TTC549 (cell line): Measurements from ENCODE around the gene SCAI.
"Not testable (repeated sequence)": the region's sequence is repeated elsewhere in the genome, so short reads cannot be mapped to it uniquely, and the experiment has no call there.

ENCODE experiments used
- FAIRE-seq: peaks from 2 replicates; lab custom pipeline; 2012; peaks lifted over from hg19 to GRCh38; lab: Jason Lieb, UNC

The SCAI gene

GRCh38 chr9:124940894-124941678 lies 202.2 kb downstream of the SCAI start, which contains the start of gene GOLGA1:
GOLGA1 (minus strand) TSS chr9:124941083; CDS start chr9:124938711, 2,372 bp downstream.
- FAIRE-seq = no peak

DNA sequence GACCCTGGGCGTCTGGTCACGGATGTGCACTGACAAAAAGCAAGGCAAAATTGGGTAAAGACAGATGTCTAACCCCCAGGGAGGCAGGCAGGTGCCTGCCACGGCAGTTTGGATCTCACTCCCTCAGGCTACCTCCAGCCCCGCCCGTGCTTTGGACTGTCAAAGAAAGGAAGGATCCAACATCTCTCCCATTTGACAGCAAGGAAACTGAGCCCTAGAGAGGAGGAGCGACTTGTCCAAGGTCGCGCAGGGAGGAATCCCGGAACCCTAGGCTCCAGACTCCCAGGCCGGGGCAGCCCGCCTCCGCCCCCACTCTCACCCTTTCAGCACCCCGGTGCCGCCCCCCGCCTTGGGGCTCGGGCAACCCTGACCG lies 202.8 kb downstream of the SCAI start:
- no peak for FAIRE-seq

- no peak for FAIRE-seq
These were observed 203.4 kb downstream of the SCAI start for GRCh38 chr9:124939944-124940343.

DNA sequence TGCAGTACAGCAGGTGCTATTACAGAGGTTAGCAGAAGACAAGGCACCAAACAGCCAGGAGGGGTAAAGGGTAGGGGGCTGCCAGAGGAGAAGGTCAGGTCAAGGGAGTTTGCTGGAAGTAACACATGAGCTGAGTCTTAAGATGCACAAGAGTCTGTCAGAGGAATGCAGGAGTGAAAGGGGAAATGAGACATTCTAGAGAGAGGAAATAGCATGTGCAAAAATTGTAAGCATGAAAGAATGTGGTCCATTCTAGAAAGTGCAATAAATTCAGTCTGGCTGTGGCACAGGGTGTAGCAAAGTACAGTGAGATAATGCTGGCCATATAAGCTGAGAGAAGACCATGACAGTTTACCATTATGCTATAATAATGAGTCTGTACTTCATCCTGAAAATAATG lies 209.0 kb downstream of the SCAI start:
- FAIRE-seq = no peak

- FAIRE-seq = no peak
These were observed 211.0 kb downstream of the SCAI start for GRCh38 chr9:124932333-124932732.

GRCh38 chr9:124929464-124929863 lies 213.9 kb downstream of the SCAI start:
- FAIRE-seq = no peak

DNA sequence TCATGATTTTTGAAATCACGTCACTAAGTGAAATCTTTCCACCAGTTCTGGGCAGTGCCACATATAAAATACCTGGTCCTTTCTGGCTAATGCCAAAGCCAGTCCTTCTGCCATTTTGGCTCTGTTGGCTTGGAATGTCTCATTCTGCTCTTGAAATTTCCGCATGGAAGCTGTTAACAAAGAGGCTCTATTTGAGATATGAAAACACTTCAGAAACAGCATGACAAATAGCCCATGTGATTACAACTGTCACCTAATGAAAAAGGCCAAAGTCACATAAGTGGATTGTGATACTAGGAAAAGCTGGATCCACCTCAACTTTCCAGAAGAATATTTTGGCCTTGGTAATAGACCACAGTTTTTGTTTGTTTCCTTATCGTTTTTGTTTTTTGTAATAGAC lies 215.2 kb downstream of the SCAI start:
- FAIRE-seq = no peak

DNA sequence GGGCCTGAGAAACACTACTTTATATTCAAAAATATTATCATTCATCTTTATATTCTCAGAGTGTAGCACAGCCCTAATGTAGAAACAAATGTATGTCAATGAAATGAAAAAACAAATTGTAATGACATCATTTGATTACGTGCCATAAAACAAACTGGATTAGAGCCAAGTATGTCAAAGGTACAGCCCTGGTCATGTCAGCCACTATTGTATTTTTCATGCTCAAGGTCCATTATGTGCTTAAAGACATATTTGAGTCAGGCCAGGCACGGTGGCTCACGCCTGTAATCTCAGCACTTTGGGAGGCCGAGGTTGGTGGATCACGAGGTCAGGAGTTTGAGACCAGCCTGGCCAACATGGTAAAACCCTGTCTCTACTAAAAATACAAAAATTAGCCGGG lies 222.9 kb downstream of the SCAI start:
- not testable (repeated sequence) for FAIRE-seq

DNA sequence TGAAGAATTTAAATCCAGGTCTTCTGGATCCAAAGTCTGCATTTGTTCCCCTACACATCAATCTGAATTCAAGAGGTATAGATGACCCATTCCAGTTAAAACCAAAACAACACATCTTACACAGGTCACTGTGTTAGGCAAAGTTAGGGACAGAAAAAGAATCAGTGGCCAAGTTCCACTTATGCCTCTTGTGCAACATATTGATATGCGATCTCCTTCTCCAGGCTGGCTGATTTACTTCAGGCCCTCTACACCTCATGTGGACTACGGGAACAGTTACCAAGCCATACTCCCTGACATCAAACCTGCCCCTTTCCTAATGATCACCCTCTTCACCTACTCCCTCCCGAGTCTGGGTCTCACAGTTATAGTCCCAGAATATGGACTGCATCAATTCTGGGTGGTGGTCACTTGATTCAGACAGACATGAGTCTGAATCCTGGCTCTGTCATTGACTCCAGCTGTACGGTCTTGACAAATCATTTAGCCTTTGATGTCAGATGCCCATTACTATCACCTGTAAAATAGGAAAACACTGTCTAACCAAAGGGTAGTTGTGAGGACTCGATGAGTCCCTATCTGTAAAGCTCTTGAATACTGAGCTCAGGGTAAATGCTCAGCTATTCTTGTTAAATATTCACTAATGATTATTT lies 228.4 kb downstream of the SCAI start:
- no peak for FAIRE-seq

DNA sequence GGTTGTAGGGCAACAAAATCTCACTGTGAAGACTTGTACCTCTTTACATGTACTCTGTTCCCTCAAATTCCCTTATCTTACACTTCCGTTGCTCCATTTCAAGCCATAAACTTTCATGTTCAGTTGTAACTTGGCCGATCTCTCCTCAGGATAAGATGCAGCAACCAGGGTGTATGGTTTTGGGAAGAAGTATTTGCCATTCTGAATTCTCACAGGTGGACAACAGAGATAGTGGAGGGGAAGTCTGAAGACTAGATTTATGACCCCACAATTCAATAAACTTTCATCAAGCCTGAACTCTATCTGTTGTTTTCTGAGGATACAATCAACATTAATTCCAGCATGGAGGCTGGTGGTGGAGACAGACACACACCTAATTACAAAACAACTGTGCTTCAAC lies 229.9 kb downstream of the SCAI start:
- no peak for FAIRE-seq

- no peak for FAIRE-seq
These were observed 231.6 kb downstream of the SCAI start for GRCh38 chr9:124911766-124912165.

- FAIRE-seq = no peak
These were observed 235.2 kb downstream of the SCAI start for GRCh38 chr9:124908098-124908497.

GRCh38 chr9:124906966-124907365 lies 236.4 kb downstream of the SCAI start:
- no peak for FAIRE-seq

GRCh38 chr9:124899845-124900244 lies 243.5 kb downstream of the SCAI start:
- no peak for FAIRE-seq

GRCh38 chr9:124897570-124898460 lies 245.5 kb downstream of the SCAI start:
- FAIRE-seq = no peak

DNA sequence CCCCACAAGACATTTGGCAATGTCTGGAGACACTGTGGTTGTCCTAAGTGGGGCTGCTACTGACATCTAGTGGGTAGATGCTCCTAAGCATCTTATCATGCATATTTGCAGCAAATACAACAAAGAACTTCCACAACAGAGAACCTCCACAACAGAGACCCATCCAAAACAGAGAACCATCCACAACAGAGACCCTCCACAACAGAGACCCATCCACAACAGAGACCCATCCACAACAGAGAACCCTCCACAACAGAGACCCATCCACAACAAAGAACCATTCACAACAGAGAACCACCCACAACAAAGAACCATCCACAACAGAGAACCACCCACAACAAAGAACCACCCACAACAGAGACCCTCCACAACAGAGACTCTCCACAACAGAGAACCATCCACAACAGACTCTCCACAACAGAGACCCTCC lies 248.6 kb downstream of the SCAI start:
- FAIRE-seq = no peak

DNA sequence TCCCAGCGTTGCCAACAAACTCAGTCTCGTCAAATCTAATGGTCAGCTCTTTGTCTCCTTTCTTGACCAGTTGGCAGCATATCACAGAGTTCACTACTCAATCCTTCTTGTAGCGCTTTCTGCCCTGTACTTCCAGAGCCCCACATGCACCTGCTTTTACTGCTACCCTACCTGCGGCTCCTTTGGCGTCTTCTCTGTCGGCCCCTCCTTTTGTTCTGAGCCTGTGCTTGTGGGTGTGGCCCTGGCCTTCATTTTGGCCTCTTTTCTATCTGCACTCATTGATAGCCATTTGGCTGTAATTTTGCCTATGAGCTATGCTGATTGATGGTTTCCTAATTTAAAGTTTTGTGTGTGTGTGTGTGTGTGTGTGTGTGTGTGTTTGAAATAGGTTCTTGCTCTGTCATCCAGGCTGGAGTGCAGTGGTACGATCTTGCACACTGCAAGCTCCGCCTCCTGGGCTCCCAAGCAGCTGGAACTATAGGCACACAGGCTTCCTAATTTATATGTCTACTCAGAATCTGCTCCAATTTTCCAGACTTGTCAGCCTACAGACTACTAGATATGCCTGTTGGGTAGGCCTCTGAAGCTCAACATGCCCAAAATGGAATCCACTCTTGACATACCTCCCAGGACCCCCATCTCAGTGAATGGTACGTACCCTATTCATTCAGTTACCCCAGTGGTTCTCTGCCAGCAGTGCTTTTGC lies 249.1 kb downstream of the SCAI start:
- no peak for FAIRE-seq
